Sigmoid colon (tissue), 3 donors: Measurements from ENCODE around the gene TSPEAR.

Source experiments
- CTCF ChIP-seq, 4 experiments: fragments of 450-650 bp in 3 of 4; fragments of 200-600 bp in 1 of 4; IDR thresholded peaks; one replicate each; pipeline ENCODE4 v1.5.1; 2016 to 2019; ENCODE audit warnings: antibody characterized with exemption in 4 of 4, mild to moderate bottlenecking in 3 of 4, moderate library complexity in 2 of 4
- POLR2A ChIP-seq, 2 donors: fragments of 450-650 bp; IDR thresholded peaks; one replicate each; pipeline ENCODE4 v1.6.1; 2016; ENCODE audit warnings: antibody characterized with exemption in 2 of 2, mild to moderate bottlenecking in 2 of 2, moderate library complexity in 2 of 2

- TF ChIP-seq CTCF (IDR thresholded peaks at IDR 0.05): no peak
- no peak for TF ChIP-seq POLR2A (IDR thresholded peaks at IDR 0.05)
These were observed 18.4 kb downstream of the TSPEAR start for GRCh38 chr21:44692798-44693512.
